ENCODE results near the gene GNPTAB.
A peak's percentile ranks its signal among the peaks of the same experiment; 100 is the strongest.
"Not testable (repeated sequence)": the region's sequence is repeated elsewhere in the genome, so short reads cannot be mapped to it uniquely, and the experiment has no call there.

GNPTAB gene

GRCh38 chr12:101737476-101737875 is 93.3 kb downstream of the GNPTAB start:
- no peak for DNase-seq (ENCODE audit: low spot score)

- not testable (repeated sequence) for DNase-seq (ENCODE audit: low spot score)
These were observed 96.3 kb downstream of the GNPTAB start for GRCh38 chr12:101734482-101734881.

- DNase-seq (ENCODE audit: low spot score): no peak
These were observed 97.6 kb downstream of the GNPTAB start for GRCh38 chr12:101733166-101733565.

DNA sequence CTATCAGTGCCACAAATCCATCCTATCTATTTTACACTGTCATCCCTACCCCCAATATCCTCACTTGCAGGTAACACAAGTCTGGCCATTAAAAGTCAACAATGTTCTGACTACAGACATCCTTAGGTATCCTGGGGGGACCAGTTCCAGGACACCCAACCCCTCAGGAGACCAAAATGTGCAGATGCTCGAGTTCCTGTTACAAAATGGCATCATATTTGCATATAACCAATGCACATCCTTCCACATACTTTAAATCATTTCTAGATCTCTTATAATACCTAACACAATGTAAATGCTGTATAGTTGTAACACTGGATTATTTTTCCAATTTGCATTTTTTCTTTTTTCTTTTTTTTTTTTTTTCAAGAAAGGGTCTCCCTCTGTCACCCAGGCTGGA is 98.4 kb downstream of the GNPTAB start:
- no peak for DNase-seq (ENCODE audit: low spot score)

DNA sequence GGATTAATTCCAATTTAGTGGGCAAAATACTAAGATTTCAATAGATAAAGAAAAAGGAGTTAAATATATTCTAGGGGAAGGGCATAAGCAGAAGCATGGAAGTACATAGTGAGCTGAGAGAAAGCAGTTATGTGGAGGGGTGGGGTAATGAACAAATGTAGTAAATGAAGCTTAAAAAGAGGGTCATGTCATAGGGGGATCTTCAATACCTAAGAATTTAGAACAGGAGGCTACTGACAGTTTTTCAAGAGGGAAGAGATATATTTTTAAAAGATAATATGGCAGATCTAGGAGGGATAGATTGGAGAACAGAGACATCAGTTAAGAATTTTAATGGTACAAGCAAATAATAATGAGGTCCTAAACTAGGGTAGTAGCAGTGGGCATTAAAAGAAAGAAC is 100.9 kb downstream of the GNPTAB start:
- no peak for DNase-seq (ENCODE audit: low spot score)

DNA sequence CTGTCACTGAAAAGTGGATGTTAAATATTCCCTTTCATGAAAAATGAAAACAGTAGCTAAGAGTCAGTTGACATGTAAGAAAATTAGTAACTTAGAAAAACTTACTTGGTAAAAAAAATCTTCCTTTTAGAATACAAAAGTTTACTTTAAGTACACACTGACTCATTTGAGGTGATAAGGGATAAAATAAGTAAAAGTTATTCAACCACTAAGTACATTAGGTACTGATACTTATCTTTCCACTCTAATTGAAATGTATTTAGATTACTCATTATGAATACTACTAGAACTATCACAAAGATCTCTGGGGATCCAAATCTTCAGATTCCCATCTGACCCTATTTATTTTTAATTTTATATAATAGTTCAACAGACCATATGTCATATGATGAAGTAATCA is 103.7 kb downstream of the GNPTAB start:
- no peak for DNase-seq (ENCODE audit: low spot score)

GRCh38 chr12:101722392-101722791 is 108.4 kb downstream of the GNPTAB start:
- no peak for DNase-seq (ENCODE audit: low spot score)

DNA sequence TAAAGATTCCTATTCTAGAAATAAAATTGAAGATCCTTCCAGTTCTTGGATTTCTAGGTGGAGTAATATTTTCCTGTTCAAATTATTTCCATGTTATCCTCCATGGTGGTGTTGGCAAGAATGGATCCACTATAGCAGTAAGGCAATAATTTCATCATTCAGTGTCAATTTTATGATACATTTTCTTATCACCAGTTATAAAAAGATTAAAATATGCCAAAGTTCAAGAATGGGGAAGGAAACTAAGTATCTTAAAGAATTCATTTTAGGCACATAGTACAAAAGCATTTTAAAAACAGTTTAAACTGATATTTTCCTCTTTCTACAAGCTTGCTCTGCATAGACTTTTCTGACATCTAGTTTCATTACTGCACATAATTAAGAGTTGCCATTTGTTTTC is 110.6 kb downstream of the GNPTAB start:
- DNase-seq (ENCODE audit: low spot score): no peak

DNA sequence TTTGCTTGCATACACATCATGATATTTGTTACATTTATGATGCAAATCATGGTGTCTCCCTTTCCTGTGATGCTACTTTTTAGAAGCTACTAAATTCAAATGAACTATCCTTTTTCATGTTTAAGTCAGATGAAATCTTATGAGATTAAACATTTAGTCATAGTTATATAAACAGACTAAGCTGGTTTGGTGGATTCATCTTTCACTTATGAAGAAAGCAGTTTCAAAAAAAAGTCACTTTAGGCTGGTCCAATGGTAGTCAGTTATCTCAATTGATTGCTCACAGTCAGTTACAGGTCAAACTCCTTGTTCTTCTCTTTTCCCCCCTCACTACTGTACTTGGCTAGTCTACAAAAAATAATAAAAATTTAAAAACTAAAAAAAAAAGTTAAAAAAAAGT is 111.2 kb downstream of the GNPTAB start:
- no peak for DNase-seq (ENCODE audit: low spot score)

DNA sequence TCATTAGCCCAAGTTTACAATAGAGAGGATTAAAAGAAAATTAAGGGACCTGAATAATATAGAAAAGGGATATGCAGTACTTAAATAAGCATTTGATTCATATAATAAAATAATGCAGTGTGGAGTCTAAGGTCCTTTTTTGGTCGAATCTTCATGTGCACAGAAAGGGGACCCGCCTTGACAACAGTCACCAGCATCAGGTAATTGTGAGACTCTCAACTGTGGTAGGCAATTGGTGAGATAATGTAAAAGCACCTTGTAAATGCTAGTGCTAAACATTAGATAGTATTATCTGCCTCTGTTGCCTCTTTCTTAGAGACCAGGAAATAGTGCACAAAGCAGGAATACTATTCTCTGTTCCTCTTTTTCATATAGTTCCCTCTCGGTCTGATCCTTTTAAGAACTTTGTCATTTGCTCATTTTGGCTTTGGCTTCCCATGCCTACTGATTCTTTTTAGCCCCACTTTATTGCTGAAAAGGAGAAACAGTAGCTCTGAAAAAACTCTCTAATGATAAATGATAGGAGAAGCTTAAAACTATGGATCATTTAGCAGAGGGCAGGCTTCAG is 115.8 kb downstream of the GNPTAB start:
- DNase-seq (ENCODE audit: low spot score): no peak

- DNase-seq (ENCODE audit: low spot score): no peak
These were observed 116.8 kb downstream of the GNPTAB start for GRCh38 chr12:101713930-101714329.

GRCh38 chr12:101713059-101713682 is 117.6 kb downstream of the GNPTAB start:
- DNase-seq (ENCODE audit: low spot score): no peak

GRCh38 chr12:101710288-101710687 is 120.5 kb downstream of the GNPTAB start:
- DNase-seq (ENCODE audit: low spot score): no peak

DNA sequence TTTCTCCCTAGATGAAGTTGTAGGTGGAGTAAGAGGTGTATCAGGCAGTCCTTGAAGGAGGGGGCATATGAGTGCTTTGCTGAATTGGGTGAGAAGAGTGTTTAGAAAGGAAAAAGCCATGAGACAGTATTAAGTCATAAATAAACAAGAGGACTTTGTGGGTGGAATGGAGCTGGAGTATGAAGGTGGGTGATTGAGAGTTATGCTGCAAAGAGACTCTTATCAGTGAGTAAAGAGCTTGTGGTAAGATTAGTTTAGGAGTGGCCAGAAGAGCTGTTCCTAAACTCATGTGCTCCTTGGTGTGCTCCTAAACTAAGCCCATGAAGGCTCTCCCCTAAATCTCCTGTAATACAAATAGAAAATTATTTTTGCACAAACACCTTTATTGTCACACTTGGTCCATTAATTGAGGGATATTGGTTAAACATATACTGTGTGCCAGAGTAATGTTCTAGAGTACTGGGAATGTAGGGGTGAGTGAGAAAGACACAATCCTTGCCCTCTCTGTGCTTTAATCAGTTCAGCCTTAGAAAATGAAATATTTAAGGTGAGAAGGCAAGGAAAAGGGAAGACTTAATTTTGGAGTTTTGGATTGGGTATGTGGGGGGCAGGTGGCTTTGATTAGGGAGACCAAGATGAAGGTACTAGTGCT is 123.5 kb downstream of the GNPTAB start:
- DNase-seq (ENCODE audit: low spot score): no peak

DNA sequence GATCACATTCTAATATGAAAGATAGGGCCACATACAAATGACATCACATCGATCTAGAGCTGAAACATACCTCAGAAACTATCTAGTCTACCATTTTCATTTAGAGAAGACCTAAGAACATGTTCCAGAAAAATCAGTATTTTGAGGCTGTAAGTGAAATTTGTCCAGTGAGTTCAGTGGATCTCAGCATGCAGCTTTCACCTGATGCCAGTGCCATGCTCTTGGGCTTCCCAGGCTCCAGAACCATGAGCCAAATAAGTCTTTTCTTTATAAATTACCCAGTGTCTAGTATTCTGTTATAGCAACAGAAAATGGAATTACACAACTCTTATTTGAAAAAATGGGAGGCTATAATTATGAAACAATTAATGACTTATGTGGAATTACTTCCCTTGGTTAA is 124.4 kb downstream of the GNPTAB start:
- DNase-seq (ENCODE audit: low spot score): no peak

GRCh38 chr12:101703487-101703886 is 127.3 kb downstream of the GNPTAB start:
- no peak for DNase-seq (ENCODE audit: low spot score)

GRCh38 chr12:101700299-101700820 is 130.4 kb downstream of the GNPTAB start:
- DNase-seq (ENCODE audit: low spot score): no peak

GRCh38 chr12:101698800-101699347 is 131.9 kb downstream of the GNPTAB start:
- peak; percentile 7 for DNase-seq (ENCODE audit: low spot score)

- peak; percentile 57 for DNase-seq (ENCODE audit: low spot score)
These were observed 132.6 kb downstream of the GNPTAB start for GRCh38 chr12:101697930-101698799.

- DNase-seq (ENCODE audit: low spot score): peak; percentile 43
These were observed 133.4 kb downstream of the GNPTAB start, which contains the start of gene CHPT1 for GRCh38 chr12:101697197-101697929. TSS of gene CHPT1 (plus strand) at chr12:101697640. CDS start at chr12:101697862, 222 bp downstream.
